ENCODE data around the gene UBE2U. TPM values are rescaled to one million over a fixed set of nuclear protein-coding genes. Genes with fewer than 3 reads are reported as not detected.

The UBE2U gene
- total RNA-seq, 1 experiment from 2014 or later = not detected

DNA sequence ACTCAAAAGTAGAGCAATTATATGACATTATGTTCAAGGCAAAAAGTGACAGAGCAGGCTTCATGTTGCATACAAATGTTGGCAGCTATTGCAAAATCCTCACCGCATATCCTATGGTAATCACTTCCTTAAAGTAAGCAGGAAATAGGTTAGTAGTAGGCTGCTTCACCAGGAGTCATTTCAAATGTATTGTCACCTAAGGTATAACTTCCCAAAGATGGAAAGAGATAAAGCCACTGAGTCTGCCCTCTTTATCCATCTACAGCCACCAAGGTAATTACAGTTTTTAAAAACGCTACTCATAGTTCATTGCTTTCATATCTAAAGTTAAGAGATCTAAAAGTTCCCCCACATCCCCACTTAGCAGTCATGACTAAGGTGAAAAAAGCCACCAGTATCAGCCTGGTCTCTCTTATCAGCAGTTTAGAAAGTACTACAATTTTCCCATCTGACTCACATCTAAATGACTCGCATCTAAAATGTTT, 31.6 kb upstream of the UBE2U start:
- no peak overlapping the region for H3K27ac Mint-ChIP-seq
- ATAC-seq (no peak), DNase-seq (ENCODE audit: low spot score) (no peak)
- ChIA-PET CTCF (interaction anchor here (1.0 kb wide), 1 partner anchor 9 kb away, joined by 3 read pairs; no protein-coding TSS in a partner anchor), POLR2A (no interaction called here)
- peaks cover 39% of the 10 kb centered on the region for H3K9me3 Mint-ChIP-seq
- TF ChIP-seq TP53 (CRISPR knock-in tag; IDR thresholded peaks at IDR 0.05) (no peak), ZNF671 (CRISPR knock-in tag; IDR thresholded peaks at IDR 0.05) (no peak), ZNF138 (CRISPR knock-in tag; conservative IDR thresholded peaks at IDR 0.05) (no peak), IRF2 (CRISPR knock-in tag; IDR thresholded peaks at IDR 0.05; ENCODE audit: borderline replicate concordance, low read depth) (no peak), ATF6 (CRISPR knock-in tag; IDR thresholded peaks at IDR 0.05) (no peak), ZNF219 (CRISPR knock-in tag; IDR thresholded peaks at IDR 0.05; ENCODE audit: borderline replicate concordance) (no peak)
- TF ChIP-seq, protein P1, sequence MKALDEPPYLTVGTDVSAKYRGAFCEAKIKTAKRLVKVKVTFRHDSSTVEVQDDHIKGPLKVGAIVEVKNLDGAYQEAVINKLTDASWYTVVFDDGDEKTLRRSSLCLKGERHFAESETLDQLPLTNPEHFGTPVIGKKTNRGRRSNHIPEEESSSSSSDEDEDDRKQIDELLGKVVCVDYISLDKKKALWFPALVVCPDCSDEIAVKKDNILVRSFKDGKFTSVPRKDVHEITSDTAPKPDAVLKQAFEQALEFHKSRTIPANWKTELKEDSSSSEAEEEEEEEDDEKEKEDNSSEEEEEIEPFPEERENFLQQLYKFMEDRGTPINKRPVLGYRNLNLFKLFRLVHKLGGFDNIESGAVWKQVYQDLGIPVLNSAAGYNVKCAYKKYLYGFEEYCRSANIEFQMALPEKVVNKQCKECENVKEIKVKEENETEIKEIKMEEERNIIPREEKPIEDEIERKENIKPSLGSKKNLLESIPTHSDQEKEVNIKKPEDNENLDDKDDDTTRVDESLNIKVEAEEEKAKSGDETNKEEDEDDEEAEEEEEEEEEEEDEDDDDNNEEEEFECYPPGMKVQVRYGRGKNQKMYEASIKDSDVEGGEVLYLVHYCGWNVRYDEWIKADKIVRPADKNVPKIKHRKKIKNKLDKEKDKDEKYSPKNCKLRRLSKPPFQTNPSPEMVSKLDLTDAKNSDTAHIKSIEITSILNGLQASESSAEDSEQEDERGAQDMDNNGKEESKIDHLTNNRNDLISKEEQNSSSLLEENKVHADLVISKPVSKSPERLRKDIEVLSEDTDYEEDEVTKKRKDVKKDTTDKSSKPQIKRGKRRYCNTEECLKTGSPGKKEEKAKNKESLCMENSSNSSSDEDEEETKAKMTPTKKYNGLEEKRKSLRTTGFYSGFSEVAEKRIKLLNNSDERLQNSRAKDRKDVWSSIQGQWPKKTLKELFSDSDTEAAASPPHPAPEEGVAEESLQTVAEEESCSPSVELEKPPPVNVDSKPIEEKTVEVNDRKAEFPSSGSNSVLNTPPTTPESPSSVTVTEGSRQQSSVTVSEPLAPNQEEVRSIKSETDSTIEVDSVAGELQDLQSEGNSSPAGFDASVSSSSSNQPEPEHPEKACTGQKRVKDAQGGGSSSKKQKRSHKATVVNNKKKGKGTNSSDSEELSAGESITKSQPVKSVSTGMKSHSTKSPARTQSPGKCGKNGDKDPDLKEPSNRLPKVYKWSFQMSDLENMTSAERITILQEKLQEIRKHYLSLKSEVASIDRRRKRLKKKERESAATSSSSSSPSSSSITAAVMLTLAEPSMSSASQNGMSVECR (CRISPR knock-in tag; IDR thresholded peaks at IDR 0.05; ENCODE audit: borderline replicate concordance) = no peak
- TF ChIP-seq, protein P2, sequence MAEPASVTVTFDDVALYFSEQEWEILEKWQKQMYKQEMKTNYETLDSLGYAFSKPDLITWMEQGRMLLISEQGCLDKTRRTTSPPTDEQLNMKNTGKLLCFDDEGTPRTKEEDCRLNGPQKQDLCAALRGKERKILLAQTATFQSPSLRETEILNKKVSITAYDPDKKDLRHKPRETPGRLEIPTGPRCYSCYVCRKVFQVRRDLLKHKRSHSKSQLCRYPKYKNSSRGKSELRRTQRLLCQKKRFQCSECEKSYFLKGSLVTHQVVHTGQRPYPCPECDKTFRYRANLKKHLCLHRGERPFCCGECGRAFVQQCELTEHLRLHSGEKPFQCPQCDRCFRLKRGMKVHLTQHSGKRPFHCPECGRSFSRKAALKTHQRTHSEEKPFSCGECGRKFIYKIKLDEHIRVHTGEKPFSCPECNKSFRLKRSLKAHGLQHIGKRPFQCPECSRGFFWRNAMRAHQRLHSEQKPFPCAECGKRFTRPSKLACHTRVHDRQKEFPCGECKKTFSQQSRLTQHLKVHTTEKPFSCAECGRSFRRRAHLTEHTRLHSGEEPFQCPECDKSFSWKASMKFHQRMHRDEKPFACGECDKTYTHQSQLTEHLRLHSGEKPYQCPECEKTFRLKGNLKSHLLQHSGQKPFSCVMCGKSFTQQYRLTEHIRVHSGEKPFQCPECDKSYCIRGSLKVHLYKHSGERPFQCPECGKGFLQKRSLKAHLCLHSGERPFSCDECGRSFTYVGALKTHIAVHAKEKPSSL (CRISPR knock-in tag; conservative IDR thresholded peaks at IDR 0.05) = no peak
- H3K4me3 Mint-ChIP-seq = no peak overlapping the region
- peaks cover 54% of the 10 kb centered on the region for H3K36me3 Mint-ChIP-seq
- H3K4me1 Mint-ChIP-seq = peaks cover 45% of the 10 kb centered on the region
- H3K27me3 Mint-ChIP-seq (ENCODE audit: low read depth) = no peaks in the 10 kb centered on the region

DNA sequence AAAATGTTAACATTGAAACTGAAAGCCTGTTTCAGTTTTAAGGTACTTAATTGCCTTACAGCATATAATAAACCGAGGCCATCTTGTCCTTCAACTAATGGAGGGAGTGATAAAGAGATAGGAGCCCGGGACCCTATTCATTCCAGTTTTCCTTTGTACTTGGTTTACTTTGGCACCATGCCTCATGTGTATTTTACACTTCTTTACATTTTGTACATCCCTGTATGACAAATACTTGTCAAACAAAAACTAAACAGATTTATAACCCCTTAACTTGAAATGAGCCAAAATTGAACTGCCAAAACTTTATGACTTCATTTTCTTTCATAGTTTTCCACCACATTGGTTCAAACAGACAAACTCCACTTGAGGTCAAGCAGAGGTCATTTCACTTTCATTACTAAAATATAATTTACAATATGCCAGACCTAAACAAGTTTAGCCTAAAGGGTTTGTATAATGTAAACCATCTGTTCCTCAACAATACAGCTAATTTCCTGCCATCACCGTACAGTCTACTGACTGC, 30.9 kb upstream of the UBE2U start:
- CTCF ChIA-PET = interaction anchor here (1.4 kb wide), 1 partner anchor 8 kb away, joined by 6 read pairs; no protein-coding TSS in a partner anchor
- POLR2A ChIA-PET = no interaction called here
- TF ChIP-seq TEAD1 (CRISPR knock-in tag; IDR thresholded peaks at IDR 0.05) (no peak), KAT7 (CRISPR knock-in tag; IDR thresholded peaks at IDR 0.05; ENCODE audit: borderline replicate concordance) (no peak), GABPB1 (CRISPR knock-in tag; IDR thresholded peaks at IDR 0.05) (no peak), IRF2 (CRISPR knock-in tag; IDR thresholded peaks at IDR 0.05; ENCODE audit: borderline replicate concordance, low read depth) (no peak), FOXK1 (CRISPR knock-in tag; IDR thresholded peaks at IDR 0.05) (no peak)
- DNase-seq (ENCODE audit: low spot score) (no peak), ATAC-seq (no peak)
- Mint-ChIP-seq H3K27ac (no peak overlapping the region), H3K36me3 (peaks cover 51% of the 10 kb centered on the region), H3K4me1 (peaks cover 45% of the 10 kb centered on the region), H3K9me3 (peaks cover 35% of the 10 kb centered on the region), H3K27me3 (ENCODE audit: low read depth) (no peaks in the 10 kb centered on the region), H3K4me3 (no peak overlapping the region)

DNA sequence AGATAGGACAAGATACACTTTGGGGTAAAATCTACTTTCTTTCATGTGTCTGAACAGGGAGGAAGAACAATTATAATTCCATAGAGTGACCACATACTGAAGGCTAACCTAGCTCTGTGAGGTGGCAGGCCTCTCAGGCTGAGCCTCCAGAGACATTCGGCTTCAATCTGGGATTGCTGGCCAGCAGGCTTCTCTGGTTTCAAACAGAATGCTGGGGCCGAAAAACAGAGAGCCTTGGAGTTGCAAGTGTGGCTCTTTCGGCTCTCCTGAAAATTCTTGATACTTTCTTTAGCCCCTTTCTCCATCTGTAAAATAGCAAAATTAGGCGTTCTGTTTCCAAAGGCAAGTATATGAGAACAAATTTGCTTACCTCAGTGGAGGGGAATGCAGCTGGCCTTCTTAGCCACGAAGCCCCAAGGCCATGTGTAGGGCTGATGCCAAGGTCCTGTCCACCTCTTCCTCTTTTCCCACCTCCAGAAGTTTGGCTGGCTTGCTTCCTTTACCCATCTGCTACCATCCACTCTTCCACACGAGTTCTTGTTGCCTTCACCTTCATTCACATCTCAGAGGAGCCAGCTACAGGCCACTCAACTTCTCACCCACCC, 30.0 kb upstream of the UBE2U start:
- DNase-seq (ENCODE audit: low spot score) (no peak), ATAC-seq (no peak; the same call in 1 of the 2 replicates)
- Mint-ChIP-seq H3K27me3 (ENCODE audit: low read depth) (no peaks in the 10 kb centered on the region), H3K4me1 (peaks cover 45% of the 10 kb centered on the region), H3K36me3 (peaks cover 51% of the 10 kb centered on the region), H3K4me3 (no peak overlapping the region), H3K27ac (peak overlapping the region; percentile 53; the same call in 1 of the 2 replicates), H3K9me3 (peaks cover 26% of the 10 kb centered on the region)
- ChIA-PET CTCF (interaction anchor here (1.4 kb wide), 1 partner anchor 9 kb away, joined by 6 read pairs; no protein-coding TSS in a partner anchor), POLR2A (no interaction called here)
- TF ChIP-seq MXD4 (CRISPR knock-in tag; IDR thresholded peaks at IDR 0.05; ENCODE audit: borderline replicate concordance) = no peak
- TF ChIP-seq MYBL2 (CRISPR knock-in tag; IDR thresholded peaks at IDR 0.05) = no peak
- no peak for TF ChIP-seq CREM (CRISPR knock-in tag; IDR thresholded peaks at IDR 0.05)
- TF ChIP-seq, protein P3, sequence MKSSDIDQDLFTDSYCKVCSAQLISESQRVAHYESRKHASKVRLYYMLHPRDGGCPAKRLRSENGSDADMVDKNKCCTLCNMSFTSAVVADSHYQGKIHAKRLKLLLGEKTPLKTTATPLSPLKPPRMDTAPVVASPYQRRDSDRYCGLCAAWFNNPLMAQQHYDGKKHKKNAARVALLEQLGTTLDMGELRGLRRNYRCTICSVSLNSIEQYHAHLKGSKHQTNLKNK (CRISPR knock-in tag; IDR thresholded peaks at IDR 0.05) = no peak
- no peak for TF ChIP-seq MLX (CRISPR knock-in tag; IDR thresholded peaks at IDR 0.05)
- TF ChIP-seq, protein P4, sequence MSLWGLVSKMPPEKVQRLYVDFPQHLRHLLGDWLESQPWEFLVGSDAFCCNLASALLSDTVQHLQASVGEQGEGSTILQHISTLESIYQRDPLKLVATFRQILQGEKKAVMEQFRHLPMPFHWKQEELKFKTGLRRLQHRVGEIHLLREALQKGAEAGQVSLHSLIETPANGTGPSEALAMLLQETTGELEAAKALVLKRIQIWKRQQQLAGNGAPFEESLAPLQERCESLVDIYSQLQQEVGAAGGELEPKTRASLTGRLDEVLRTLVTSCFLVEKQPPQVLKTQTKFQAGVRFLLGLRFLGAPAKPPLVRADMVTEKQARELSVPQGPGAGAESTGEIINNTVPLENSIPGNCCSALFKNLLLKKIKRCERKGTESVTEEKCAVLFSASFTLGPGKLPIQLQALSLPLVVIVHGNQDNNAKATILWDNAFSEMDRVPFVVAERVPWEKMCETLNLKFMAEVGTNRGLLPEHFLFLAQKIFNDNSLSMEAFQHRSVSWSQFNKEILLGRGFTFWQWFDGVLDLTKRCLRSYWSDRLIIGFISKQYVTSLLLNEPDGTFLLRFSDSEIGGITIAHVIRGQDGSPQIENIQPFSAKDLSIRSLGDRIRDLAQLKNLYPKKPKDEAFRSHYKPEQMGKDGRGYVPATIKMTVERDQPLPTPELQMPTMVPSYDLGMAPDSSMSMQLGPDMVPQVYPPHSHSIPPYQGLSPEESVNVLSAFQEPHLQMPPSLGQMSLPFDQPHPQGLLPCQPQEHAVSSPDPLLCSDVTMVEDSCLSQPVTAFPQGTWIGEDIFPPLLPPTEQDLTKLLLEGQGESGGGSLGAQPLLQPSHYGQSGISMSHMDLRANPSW (CRISPR knock-in tag; conservative IDR thresholded peaks at IDR 0.05; ENCODE audit: low read depth) = no peak
